Pancreas (tissue), 10 donors: ENCODE measurements around the gene SLC1A7. TPM values are rescaled to one million over a fixed set of nuclear protein-coding genes. Genes with fewer than 3 reads are reported as not detected.

Source experiments
- ATAC-seq, 4 donors: fragments of 200-7000 bp; cut with Tn5 transposase; one replicate each; pipeline versions ENCODE4 v1.8.0 to v1.9.1; 2020; ENCODE audit warnings: mild to moderate bottlenecking in 4 of 4, moderate library complexity in 4 of 4
- DNase-seq, 6 donors: peaks; one replicate each; pipeline ENCODE4 v3.0.0-alpha.2; 2020
- FAIRE-seq: peaks from 2 replicates; lab custom pipeline; 2012; peaks lifted over from hg19 to GRCh38; lab: Jason Lieb, UNC
- H3K27ac ChIP-seq, 4 donors: fragments of 200-600 bp; sonication (generic); 1 replicate in 3 of 4; 2 replicates in 1 of 4; pipeline versions ENCODE4 v1.5.0 to v1.8.0; 2020
- H3K27me3 ChIP-seq, 4 donors: fragments of 200-600 bp; one replicate each; pipeline ENCODE4 v1.8.0; 2021
- H3K36me3 ChIP-seq, 3 donors: fragments of 200-600 bp; sonication (generic) in 1 of 3; one replicate each; pipeline versions ENCODE4 v1.5.0 to v1.8.0; 2020 to 2021
- H3K4me1 ChIP-seq, 3 donors: fragments of 200-600 bp; one replicate each; pipeline ENCODE4 v1.8.0; 2021
- H3K4me3 ChIP-seq, 4 donors: fragments of 200-600 bp; sonication (generic) in 2 of 4; one replicate each; pipeline versions ENCODE4 v1.5.0 to v1.8.0; 2020 to 2021
- H3K9me3 ChIP-seq, 4 donors: fragments of 200-600 bp; one replicate each; pipeline ENCODE4 v1.8.0; 2021
- CTCF ChIP-seq, 4 donors: fragments of 200-600 bp; sonication (generic) in 3 of 4; IDR thresholded peaks; one replicate each; pipeline versions ENCODE4 v1.5.0 to v1.8.0; 2021; ENCODE audit warnings: antibody characterized with exemption in 4 of 4
- WGBS, 2 donors: extraction: QIAGEN DNeasy Blood & Tissue Kit; methylation state at CpG; one replicate each; pipeline ENCODE4 v1.1.7; 2013; 5-methylcytosine and 5-hydroxymethylcytosine counted together
- intact Hi-C, 3 donors: fragments of 100-400 bp; cut with DNase I; formaldehyde crosslinking; loops; one replicate each; pipeline versions ENCODE4 v1.11.1 to v1.14.2; 2022
- polyA plus RNA-seq, 2 donors: library from polyadenylated mRNA; stranded (reverse); fragments of 200-250 nt; gene quantifications; one replicate each; pipeline ENCODE4 v1.2.3, GENCODE V29; 2013
- total RNA-seq, 6 donors: library from RNA; stranded (reverse); fragmentation: NEBNext Ultra II Directional in 4 of 6; extraction: Animal tissue kit (Norgen Biotek cat#: 25700) in 4 of 6; gene quantifications; one replicate each; pipeline versions ENCODE4 v1.2.1 to v1.2.4, GENCODE V29; 2021 to 2023
- donor health status: healthy with polysubstance abuse.
- donor health status: DM: no; HTN: no; CAD: no; lungs with moderate emphysema.
- donor health status: DM: no; HTN: no; CAD: no.
- donor health status: control.
- donor health status: control.
- donor health status: Bipolar disorder and iron deficiency.
- donor health status: DM: yes; HTN: yes; CAD: no.
- donor health status: DM: no; HTN: no; CAD: no.
- donor health status: DM: no; HTN: no; CAD: no.
- donor health status: DM: yes; HTN: yes; CAD: no.

SLC1A7 gene
- total and polyA plus RNA-seq, 8 donors, result 0.15 to 0.35 TPM; not detected in 6

GRCh38 chr1:53182111-53182593, 39.7 kb upstream of the SLC1A7 start:
- DNase-seq (peak; percentile 60 to 92 (median 83)), FAIRE-seq (peak; percentile 73), ATAC-seq (peak; percentile 65 to 78 (median 73))
- Histone ChIP-seq H3K27ac (no peak overlapping the region), H3K4me1 (peaks cover 7 to 22% (median 9%) of the 10 kb centered on the region in 3 donors), H3K9me3 (no peaks in the 10 kb centered on the region), H3K36me3 (no peaks in the 10 kb centered on the region), H3K27me3 (no peaks in the 10 kb centered on the region), H3K4me3 (no peak overlapping the region)
- 20 to 22% methylated on average over 16 of the region's 16 CpGs for WGBS, 2 donors
- intact Hi-C loops, result loop anchor here in 1 of 3 donors (10.0 kb wide), 2 partner anchors 267 to 477 kb away; no protein-coding TSS in a partner anchor
- peak; percentile 69 to 89 (median 80) for TF ChIP-seq CTCF (IDR thresholded peaks at IDR 0.05)

DNA sequence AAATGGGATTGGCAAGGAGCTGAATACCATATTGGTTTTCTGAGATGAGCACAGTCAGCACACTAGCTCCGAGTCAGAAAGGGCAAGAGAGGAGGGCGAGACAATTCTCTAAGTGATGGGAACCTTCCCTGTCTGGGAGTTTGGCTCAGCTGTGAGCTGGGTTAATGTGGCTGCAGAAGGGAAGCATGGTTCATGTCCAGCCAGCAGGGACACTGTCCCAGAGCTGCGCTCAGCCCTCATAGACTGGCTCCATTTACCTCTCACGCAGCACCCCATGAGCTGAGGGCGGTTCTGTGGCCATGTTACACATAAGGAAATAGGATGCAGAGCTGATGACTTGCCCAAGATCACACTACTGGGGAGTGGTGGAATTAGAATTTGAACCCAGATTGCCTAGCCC, 38.5 kb upstream of the SLC1A7 start:
- TF ChIP-seq CTCF (IDR thresholded peaks at IDR 0.05), result no peak
- intact Hi-C loops, result loop anchor here in 1 of 3 donors (10.0 kb wide), 2 partner anchors 266 to 476 kb away; no protein-coding TSS in a partner anchor
- WGBS, 2 donors, result 92 to 96% methylated on average over 5 of the region's 5 CpGs
- no peaks in the 10 kb centered on the region for H3K36me3 ChIP-seq
- no peak overlapping the region for H3K4me3 ChIP-seq
- no peaks in the 10 kb centered on the region for H3K27me3 ChIP-seq
- H3K27ac ChIP-seq, result no peak overlapping the region
- peaks cover 19 to 34% (median 19%) of the 10 kb centered on the region in 3 donors for H3K4me1 ChIP-seq
- no peak for DNase-seq
- H3K9me3 ChIP-seq, result no peaks in the 10 kb centered on the region
- no peak for ATAC-seq
- no peak for FAIRE-seq

DNA sequence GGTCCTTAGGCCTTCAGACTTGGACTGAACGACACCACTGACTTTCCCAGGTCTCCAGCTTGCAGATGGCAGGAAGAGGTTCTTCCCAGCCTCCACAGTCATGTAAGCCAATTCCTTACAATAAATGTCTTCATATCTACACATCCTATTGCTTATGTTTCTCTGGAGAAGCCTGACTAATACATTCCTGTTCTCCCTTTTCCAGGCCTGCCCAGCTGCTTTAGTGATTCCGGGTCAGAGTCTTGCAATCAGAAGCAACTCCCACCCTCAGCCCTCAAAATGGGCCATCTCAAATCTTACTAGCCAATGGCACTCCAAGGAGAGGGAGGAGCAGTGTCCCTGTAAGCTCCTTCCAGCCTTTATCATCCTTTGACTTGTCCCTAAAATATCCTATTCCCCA, 37.8 kb upstream of the SLC1A7 start:
- H3K9me3 ChIP-seq, result no peaks in the 10 kb centered on the region
- ATAC-seq (no peak), FAIRE-seq (no peak), DNase-seq (no peak)
- 84 to 91% methylated on average over 2 of the region's 2 CpGs for WGBS, 2 donors
- H3K4me3 ChIP-seq, result no peak overlapping the region
- H3K36me3 ChIP-seq, result no peaks in the 10 kb centered on the region
- intact Hi-C loops, result loop anchor here in 1 of 3 donors (10.0 kb wide), 2 partner anchors 265 to 475 kb away; no protein-coding TSS in a partner anchor
- H3K27me3 ChIP-seq, result no peaks in the 10 kb centered on the region
- no peak for TF ChIP-seq CTCF (IDR thresholded peaks at IDR 0.05)
- H3K4me1 ChIP-seq, result peaks cover 20 to 36% (median 25%) of the 10 kb centered on the region in 3 donors
- no peak overlapping the region for H3K27ac ChIP-seq

DNA sequence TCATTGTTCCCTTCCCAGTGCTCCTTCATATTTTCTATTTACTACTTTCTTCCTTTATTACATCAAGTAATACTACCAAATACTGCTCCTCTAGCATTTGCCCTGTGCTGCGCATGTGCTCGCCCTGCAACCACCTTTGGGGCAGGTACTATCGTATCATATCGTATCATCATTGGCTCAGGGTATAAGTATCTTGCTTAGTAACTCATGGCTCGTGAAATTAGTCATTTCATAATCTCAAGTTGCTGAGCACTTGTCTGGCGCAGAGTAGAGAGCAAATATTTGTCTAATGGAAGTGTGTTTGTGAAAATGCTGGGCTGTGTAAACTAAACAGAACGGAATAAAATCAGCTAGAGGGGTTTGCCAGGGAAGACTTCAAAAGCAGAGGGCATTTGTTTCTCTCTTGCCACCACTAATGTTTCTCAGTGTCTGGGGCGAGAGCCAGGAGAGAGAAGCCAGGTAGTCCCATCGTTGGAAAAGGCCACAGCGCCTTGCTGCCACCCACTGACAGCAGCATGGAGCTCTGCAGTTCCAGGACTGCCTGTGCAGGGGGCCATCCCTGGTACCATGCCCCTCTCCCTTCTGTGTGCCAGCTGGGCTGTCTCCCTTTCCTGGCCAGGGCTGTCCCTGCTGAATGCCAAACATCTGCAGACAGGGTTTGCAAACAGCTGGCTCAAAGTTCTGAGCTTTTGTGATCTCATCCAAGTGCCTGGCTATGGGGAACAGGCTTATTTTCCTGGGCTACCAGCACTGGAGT, 34.2 kb upstream of the SLC1A7 start:
- Histone ChIP-seq H3K4me1 (peaks cover 16 to 24% (median 23%) of the 10 kb centered on the region in 3 donors), H3K4me3 (peak overlapping the region in 1 of 4 donors; percentile 1), H3K36me3 (no peaks in the 10 kb centered on the region), H3K27me3 (no peaks in the 10 kb centered on the region), H3K27ac (peak overlapping the region in 3 of 4 donors; percentile 28 to 57 (median 29)), H3K9me3 (no peaks in the 10 kb centered on the region)
- peak; percentile 45 to 75 (median 58) for DNase-seq
- no peak for TF ChIP-seq CTCF (IDR thresholded peaks at IDR 0.05)
- intact Hi-C loops, result no loop called here
- peak; percentile 89 to 91 (median 90) for ATAC-seq
- no peak for FAIRE-seq
- WGBS, 2 donors, result 13 to 14% methylated on average over 10 of the region's 10 CpGs
